Right lobe of liver (tissue), 4 donors: ENCODE measurements around the gene CCR8.

ENCODE experiments used
- POLR2A ChIP-seq: fragments of 450-650 bp; IDR thresholded peaks from one replicate; pipeline ENCODE4 v1.6.1; 2017; ENCODE audit warnings: antibody characterized with exemption, mild to moderate bottlenecking
- TF ChIP-seq, protein P1 (sequence below), 4 donors: fragments of 200-600 bp in 3 of 4; fragments of 450-650 bp in 1 of 4; IDR thresholded peaks; one replicate each; pipeline versions ENCODE4 v1.5.1 to v1.8.0; 2016 to 2022; ENCODE audit warnings: antibody characterized with exemption in 4 of 4, mild to moderate bottlenecking in 2 of 4
- donor health status: DM: no; HTN: no; CAD: no.
- donor health status: DM: no; HTN: no; CAD: no.
- donor health status: DM: no; HTN: yes; CAD: no.

DNA sequence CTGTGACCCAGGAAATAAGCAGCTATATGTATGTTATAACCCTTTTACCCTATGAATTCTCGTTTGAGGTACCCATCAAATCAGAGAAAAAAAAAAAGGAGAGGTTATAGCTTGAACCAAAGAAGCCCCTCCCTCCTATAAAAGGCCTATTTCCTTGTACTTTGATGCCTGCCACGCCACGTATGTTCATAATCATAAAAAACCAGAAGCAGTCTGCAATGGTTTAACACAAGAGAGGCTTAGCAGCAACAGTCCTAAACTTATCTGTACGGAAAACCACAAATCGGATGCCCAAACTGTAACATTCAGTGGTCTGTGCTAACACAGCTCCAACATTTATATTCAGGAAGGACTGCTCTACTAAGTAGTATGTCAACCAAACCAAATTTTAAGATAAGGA lies 21.2 kb downstream of the CCR8 start:
- TF ChIP-seq, protein P1, sequence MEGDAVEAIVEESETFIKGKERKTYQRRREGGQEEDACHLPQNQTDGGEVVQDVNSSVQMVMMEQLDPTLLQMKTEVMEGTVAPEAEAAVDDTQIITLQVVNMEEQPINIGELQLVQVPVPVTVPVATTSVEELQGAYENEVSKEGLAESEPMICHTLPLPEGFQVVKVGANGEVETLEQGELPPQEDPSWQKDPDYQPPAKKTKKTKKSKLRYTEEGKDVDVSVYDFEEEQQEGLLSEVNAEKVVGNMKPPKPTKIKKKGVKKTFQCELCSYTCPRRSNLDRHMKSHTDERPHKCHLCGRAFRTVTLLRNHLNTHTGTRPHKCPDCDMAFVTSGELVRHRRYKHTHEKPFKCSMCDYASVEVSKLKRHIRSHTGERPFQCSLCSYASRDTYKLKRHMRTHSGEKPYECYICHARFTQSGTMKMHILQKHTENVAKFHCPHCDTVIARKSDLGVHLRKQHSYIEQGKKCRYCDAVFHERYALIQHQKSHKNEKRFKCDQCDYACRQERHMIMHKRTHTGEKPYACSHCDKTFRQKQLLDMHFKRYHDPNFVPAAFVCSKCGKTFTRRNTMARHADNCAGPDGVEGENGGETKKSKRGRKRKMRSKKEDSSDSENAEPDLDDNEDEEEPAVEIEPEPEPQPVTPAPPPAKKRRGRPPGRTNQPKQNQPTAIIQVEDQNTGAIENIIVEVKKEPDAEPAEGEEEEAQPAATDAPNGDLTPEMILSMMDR (IDR thresholded peaks at IDR 0.05), result no peak
- no peak for TF ChIP-seq POLR2A
